Measurements from ENCODE around the gene DOCK3. TPM values are rescaled to one million over a fixed set of nuclear protein-coding genes. Genes with fewer than 3 reads are reported as not detected.

The DOCK3 gene
- polyA plus RNA-seq, 1 donor from 2014 or later, result 15.6 TPM

- Histone ChIP-seq H2AFZ (ENCODE audit: low read depth, low read length) (no peak overlapping the region), H3F3A (ENCODE audit: insufficient read depth, low read length, poor library complexity, severe bottlenecking) (no peaks in the 10 kb centered on the region), H3K79me2 (replicated peaks; ENCODE audit: insufficient read depth, low read length) (no peaks in the 10 kb centered on the region), H3K9me2 (ENCODE audit: insufficient read depth, low read length) (no peaks in the 10 kb centered on the region), H3K27me3 (ENCODE audit: insufficient read depth, low read depth, low read length) (no peaks in the 10 kb centered on the region), H3K9me3 (ENCODE audit: low read length) (no peaks in the 10 kb centered on the region), H3K4me2 (ENCODE audit: low read length) (no peak overlapping the region), H3K36me3 (ENCODE audit: insufficient read depth, low read length) (peaks cover 8% of the 10 kb centered on the region), H4K20me1 (ENCODE audit: insufficient read depth) (no peaks in the 10 kb centered on the region), H3K9ac (ENCODE audit: low read length) (no peak overlapping the region), H3K4me3 (ENCODE audit: low read length) (no peak overlapping the region), H3K27ac (ENCODE audit: low read length) (no peak overlapping the region)
- TF ChIP-seq EP300 (conservative IDR thresholded peaks at IDR 0.05; ENCODE audit: poor library complexity, severe bottlenecking), result no peak
Measured at GRCh38 chr3:51333021-51333420, 658.3 kb downstream of the DOCK3 start.

GRCh38 chr3:51336261-51336660 lies 661.5 kb downstream of the DOCK3 start:
- Histone ChIP-seq H3K9me2 (ENCODE audit: insufficient read depth, low read length) (no peaks in the 10 kb centered on the region), H3K9ac (ENCODE audit: low read length) (no peak overlapping the region), H3K79me2 (replicated peaks; ENCODE audit: insufficient read depth, low read length) (no peaks in the 10 kb centered on the region), H3K4me3 (ENCODE audit: low read length) (no peak overlapping the region), H4K20me1 (ENCODE audit: insufficient read depth) (no peaks in the 10 kb centered on the region), H3K4me2 (ENCODE audit: low read length) (no peak overlapping the region), H3K36me3 (ENCODE audit: insufficient read depth, low read length) (peaks cover 8% of the 10 kb centered on the region), H3K27me3 (ENCODE audit: insufficient read depth, low read depth, low read length) (no peaks in the 10 kb centered on the region), H3K9me3 (ENCODE audit: low read length) (no peaks in the 10 kb centered on the region), H3F3A (ENCODE audit: insufficient read depth, low read length, poor library complexity, severe bottlenecking) (no peaks in the 10 kb centered on the region), H3K27ac (ENCODE audit: low read length) (no peak overlapping the region), H2AFZ (ENCODE audit: low read depth, low read length) (no peak overlapping the region)
- TF ChIP-seq MXI1 (conservative IDR thresholded peaks at IDR 0.05; ENCODE audit: poor library complexity, severe bottlenecking) (no peak), CTCF (IDR thresholded peaks at IDR 0.05; ENCODE audit: poor library complexity, severe bottlenecking) (no peak)

DNA sequence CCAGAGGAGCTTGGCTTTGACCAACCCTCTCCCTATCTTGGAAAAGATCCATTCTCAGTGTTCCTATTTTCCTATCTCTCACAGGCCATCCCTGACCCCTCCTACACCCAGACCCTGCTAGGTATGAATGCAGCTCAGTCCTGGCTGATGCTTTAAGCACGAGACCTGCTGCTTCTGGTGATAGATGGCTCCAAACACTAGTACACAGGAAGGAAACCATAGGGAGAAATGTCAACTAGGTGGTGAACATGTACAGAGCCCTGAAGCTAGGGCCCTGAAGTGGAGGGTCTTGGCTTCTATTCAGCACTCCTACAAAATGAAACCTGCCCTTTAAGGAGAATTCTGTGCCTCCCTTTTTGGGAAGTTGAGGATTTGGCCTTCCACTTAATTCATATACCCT lies 662.9 kb downstream of the DOCK3 start:
- H3K27ac ChIP-seq (ENCODE audit: low read length), result no peak overlapping the region
- H3F3A ChIP-seq (ENCODE audit: insufficient read depth, low read length, poor library complexity, severe bottlenecking), result no peaks in the 10 kb centered on the region
- H3K9me2 ChIP-seq (ENCODE audit: insufficient read depth, low read length), result no peaks in the 10 kb centered on the region
- H3K4me3 ChIP-seq (ENCODE audit: low read length), result no peak overlapping the region
- H3K36me3 ChIP-seq (ENCODE audit: insufficient read depth, low read length), result peaks cover 7% of the 10 kb centered on the region
- H3K9me3 ChIP-seq (ENCODE audit: low read length), result no peaks in the 10 kb centered on the region
- H3K9ac ChIP-seq (ENCODE audit: low read length), result no peak overlapping the region
- H4K20me1 ChIP-seq (ENCODE audit: insufficient read depth), result no peaks in the 10 kb centered on the region
- H3K4me2 ChIP-seq (ENCODE audit: low read length), result no peak overlapping the region
- TF ChIP-seq SMC3 (conservative IDR thresholded peaks at IDR 0.05; ENCODE audit: poor library complexity) (no peak), EZH2 (IDR thresholded peaks at IDR 0.05; ENCODE audit: borderline replicate concordance, insufficient read depth, low read length, poor library complexity, severe bottlenecking) (no peak), EP300 (conservative IDR thresholded peaks at IDR 0.05; ENCODE audit: poor library complexity, severe bottlenecking) (no peak), MXI1 (conservative IDR thresholded peaks at IDR 0.05; ENCODE audit: poor library complexity, severe bottlenecking) (no peak), POLR2AphosphoS5 (IDR thresholded peaks at IDR 0.05) (no peak), CTCF (IDR thresholded peaks at IDR 0.05; ENCODE audit: poor library complexity, severe bottlenecking) (no peak), TAF1 (IDR thresholded peaks at IDR 0.05; ENCODE audit: low read depth) (no peak), RAD21 (conservative IDR thresholded peaks at IDR 0.05) (no peak)
- TF ChIP-seq, protein P1, sequence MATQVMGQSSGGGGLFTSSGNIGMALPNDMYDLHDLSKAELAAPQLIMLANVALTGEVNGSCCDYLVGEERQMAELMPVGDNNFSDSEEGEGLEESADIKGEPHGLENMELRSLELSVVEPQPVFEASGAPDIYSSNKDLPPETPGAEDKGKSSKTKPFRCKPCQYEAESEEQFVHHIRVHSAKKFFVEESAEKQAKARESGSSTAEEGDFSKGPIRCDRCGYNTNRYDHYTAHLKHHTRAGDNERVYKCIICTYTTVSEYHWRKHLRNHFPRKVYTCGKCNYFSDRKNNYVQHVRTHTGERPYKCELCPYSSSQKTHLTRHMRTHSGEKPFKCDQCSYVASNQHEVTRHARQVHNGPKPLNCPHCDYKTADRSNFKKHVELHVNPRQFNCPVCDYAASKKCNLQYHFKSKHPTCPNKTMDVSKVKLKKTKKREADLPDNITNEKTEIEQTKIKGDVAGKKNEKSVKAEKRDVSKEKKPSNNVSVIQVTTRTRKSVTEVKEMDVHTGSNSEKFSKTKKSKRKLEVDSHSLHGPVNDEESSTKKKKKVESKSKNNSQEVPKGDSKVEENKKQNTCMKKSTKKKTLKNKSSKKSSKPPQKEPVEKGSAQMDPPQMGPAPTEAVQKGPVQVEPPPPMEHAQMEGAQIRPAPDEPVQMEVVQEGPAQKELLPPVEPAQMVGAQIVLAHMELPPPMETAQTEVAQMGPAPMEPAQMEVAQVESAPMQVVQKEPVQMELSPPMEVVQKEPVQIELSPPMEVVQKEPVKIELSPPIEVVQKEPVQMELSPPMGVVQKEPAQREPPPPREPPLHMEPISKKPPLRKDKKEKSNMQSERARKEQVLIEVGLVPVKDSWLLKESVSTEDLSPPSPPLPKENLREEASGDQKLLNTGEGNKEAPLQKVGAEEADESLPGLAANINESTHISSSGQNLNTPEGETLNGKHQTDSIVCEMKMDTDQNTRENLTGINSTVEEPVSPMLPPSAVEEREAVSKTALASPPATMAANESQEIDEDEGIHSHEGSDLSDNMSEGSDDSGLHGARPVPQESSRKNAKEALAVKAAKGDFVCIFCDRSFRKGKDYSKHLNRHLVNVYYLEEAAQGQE (IDR thresholded peaks at IDR 0.05; ENCODE audit: borderline replicate concordance), result no peak
- H3K79me2 ChIP-seq (replicated peaks; ENCODE audit: insufficient read depth, low read length), result no peaks in the 10 kb centered on the region
- H3K27me3 ChIP-seq (ENCODE audit: insufficient read depth, low read depth, low read length), result no peaks in the 10 kb centered on the region
- H2AFZ ChIP-seq (ENCODE audit: low read depth, low read length), result no peak overlapping the region

Data from neural cell (in vitro differentiated cells).